ENCODE data around the gene LRRN3. TPM values are rescaled to one million over a fixed set of nuclear protein-coding genes. Genes with fewer than 3 reads are reported as not detected.

LRRN3 gene
- total RNA-seq, 4 donors from 2014 or later, result 0.39 to 1.3 (median 0.61) TPM

- Histone ChIP-seq H3K27ac (replicated peaks in 1 of 4) (no peak overlapping the region), H3K9me3 (no peaks in the 10 kb centered on the region), H3K36me3 (no peaks in the 10 kb centered on the region), H3K4me3 (no peak overlapping the region), H3K27me3 (no peaks in the 10 kb centered on the region), H3K4me1 (peaks cover 0 to 9% (median 4%) of the 10 kb centered on the region in 4 donors)
- intact Hi-C loops (cut with DNase I), result no loop called here
- no peak for TF ChIP-seq POLR2A (IDR thresholded peaks at IDR 0.05; ENCODE audit: low read depth)
- no peak for TF ChIP-seq POLR2AphosphoS5 (IDR thresholded peaks at IDR 0.05)
- no peak for TF ChIP-seq CTCF (IDR thresholded peaks at IDR 0.05)
- TF ChIP-seq EP300 (IDR thresholded peaks at IDR 0.05), result no peak
- WGBS, result 96% methylated on average over 4 of the region's 4 CpGs
- no peak for DNase-seq (ENCODE audit: extremely low spot score)
Observed at GRCh38 chr7:111047595-111047994, 43.3 kb upstream of the LRRN3 start.

GRCh38 chr7:111049971-111050680, 40.8 kb upstream of the LRRN3 start:
- WGBS, result 75% methylated on average over 7 of the region's 7 CpGs
- intact Hi-C loops (cut with DNase I), result no loop called here
- DNase-seq (ENCODE audit: extremely low spot score), result no peak
- no peaks in the 10 kb centered on the region for H3K36me3 ChIP-seq
- TF ChIP-seq EP300 (IDR thresholded peaks at IDR 0.05) (no peak), POLR2A (IDR thresholded peaks at IDR 0.05; ENCODE audit: low read depth) (no peak), CTCF (IDR thresholded peaks at IDR 0.05) (no peak), POLR2AphosphoS5 (IDR thresholded peaks at IDR 0.05) (no peak)
- no peaks in the 10 kb centered on the region for H3K9me3 ChIP-seq
- no peak overlapping the region for H3K4me3 ChIP-seq
- H3K4me1 ChIP-seq, result peaks cover 0 to 6% (median 3%) of the 10 kb centered on the region in 4 donors
- H3K27ac ChIP-seq (replicated peaks in 1 of 4), result no peak overlapping the region
- H3K27me3 ChIP-seq, result no peaks in the 10 kb centered on the region

- intact Hi-C loops (cut with DNase I), result no loop called here
- Histone ChIP-seq H3K9me3 (no peaks in the 10 kb centered on the region), H3K27me3 (no peaks in the 10 kb centered on the region), H3K36me3 (no peaks in the 10 kb centered on the region), H3K4me1 (no peaks in the 10 kb centered on the region), H3K4me3 (no peak overlapping the region), H3K27ac (replicated peaks in 1 of 4) (no peak overlapping the region)
- TF ChIP-seq POLR2AphosphoS5 (IDR thresholded peaks at IDR 0.05) (no peak), CTCF (IDR thresholded peaks at IDR 0.05) (no peak), EP300 (IDR thresholded peaks at IDR 0.05) (no peak), POLR2A (IDR thresholded peaks at IDR 0.05; ENCODE audit: low read depth) (no peak)
- DNase-seq (ENCODE audit: extremely low spot score), result no peak
- 83% methylated on average over 2 of the region's 2 CpGs for WGBS
Observed at GRCh38 chr7:111050875-111051416, 40.0 kb upstream of the LRRN3 start.

- WGBS, result 100% methylated on average over 1 of the region's 1 CpG
- DNase-seq (ENCODE audit: extremely low spot score), result no peak
- intact Hi-C loops (cut with DNase I), result no loop called here
Observed at GRCh38 chr7:111051832-111052231, 39.1 kb upstream of the LRRN3 start.

More at GRCh38 chr7:111051832-111052231, 39.1 kb upstream of the LRRN3 start:
- Histone ChIP-seq H3K4me1 (no peaks in the 10 kb centered on the region), H3K9me3 (no peaks in the 10 kb centered on the region), H3K4me3 (no peak overlapping the region), H3K36me3 (no peaks in the 10 kb centered on the region), H3K27me3 (no peaks in the 10 kb centered on the region), H3K27ac (replicated peaks in 1 of 4) (no peak overlapping the region)
- TF ChIP-seq POLR2A (IDR thresholded peaks at IDR 0.05; ENCODE audit: low read depth) (no peak), POLR2AphosphoS5 (IDR thresholded peaks at IDR 0.05) (no peak), EP300 (IDR thresholded peaks at IDR 0.05) (no peak), CTCF (IDR thresholded peaks at IDR 0.05) (no peak)

All from esophagus muscularis mucosa (tissue), 4 donors.